H1 (cell line): Measurements from ENCODE around the gene VWF. TPM values are rescaled to one million over a fixed set of nuclear protein-coding genes. Genes with fewer than 3 reads are reported as not detected.

ENCODE experiments used
- CHD7 ChIP-seq: fragments of 300-600 bp; sonication (generic); IDR thresholded peaks from 2 replicates; pipeline ENCODE4 v1.7.1; 2012; ENCODE audit warnings: low read length, moderate library complexity, mild to moderate bottlenecking, inconsistent platforms; ENCODE audit not compliant: insufficient replicate concordance
- polyA plus RNA-seq, 7 experiments: library from polyadenylated mRNA; depleted of rRNA in 3 of 7; stranded (reverse) in 5 of 7; unstranded in 2 of 7; fragments of >200 nt in 5 of 7; fragments of 200-250 nt in 2 of 7; gene quantifications; 1 replicate in 5 of 7; 2 replicates in 1 of 7; 4 replicates in 1 of 7; pipeline versions ENCODE4 v1.2.1 to v1.2.3, GENCODE V29; 2011 to 2013; ENCODE audit warnings: missing spikeins in 2 of 7, mixed read lengths in 2 of 7
- total RNA-seq: library from RNA; stranded (reverse); fragmentation: NEBNext Ultra II Directional; extraction: Animal tissue kit (Norgen Biotek cat#: 25700); gene quantifications from 2 replicates; pipeline ENCODE4 v1.2.1, GENCODE V29; 2021

The VWF gene
- total and polyA plus RNA-seq, 2 of the 8 experiments (the other 6 are each of a cell fraction or from before 2014, with no cell fraction given) = 0.39 to 0.60 TPM

- TF ChIP-seq CHD7 = no peak
Observed at GRCh38 chr12:6046511-6047180, 77.8 kb downstream of the VWF start (continued).
